ENCODE measurements around the gene MTA1.

The MTA1 gene

DNA sequence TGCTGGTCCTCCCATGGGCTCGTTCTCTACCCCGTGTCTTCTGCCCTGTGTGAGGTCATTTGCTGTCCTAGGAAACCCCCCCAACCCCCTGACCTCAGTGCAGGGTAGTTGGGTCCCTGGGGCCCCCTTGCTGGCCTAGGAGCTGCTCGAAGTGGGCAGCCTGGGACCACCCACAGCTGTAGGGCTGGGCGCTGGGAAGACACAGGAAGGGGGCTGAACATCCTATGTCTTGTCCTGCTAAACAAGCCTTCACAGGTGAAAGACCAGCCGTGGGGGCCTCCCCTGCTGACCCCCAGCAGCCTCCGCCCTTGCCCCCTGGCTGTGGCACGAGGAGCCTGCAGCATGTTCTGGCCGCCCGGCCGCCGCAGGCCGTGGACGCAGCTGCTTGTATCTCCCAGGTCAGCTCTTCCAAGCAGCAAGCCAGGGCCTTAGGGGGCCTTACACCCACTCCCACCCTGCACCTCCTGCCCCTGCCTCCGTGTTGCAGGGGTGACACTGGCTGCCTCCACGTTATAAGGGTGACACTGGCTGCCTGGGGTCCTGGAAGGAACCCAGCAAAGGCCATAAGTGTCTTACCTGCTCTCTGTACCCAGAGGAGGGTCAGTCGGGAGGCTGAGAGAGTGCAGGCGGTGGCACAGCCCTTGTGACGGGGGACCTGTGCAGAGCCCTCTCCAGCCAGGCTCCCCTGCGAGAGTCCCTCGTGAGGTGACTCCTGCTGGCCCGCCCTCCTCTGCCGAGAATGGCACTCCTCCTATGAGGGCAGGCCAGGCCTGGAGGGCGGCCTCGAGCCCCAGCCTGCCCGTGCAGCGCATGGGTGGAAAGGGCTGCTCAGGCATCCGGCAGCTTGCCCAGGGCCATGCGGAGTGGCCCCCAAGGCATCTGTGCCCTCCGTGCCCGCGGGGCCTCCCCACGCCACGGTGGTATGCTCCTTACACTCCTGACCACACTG, 32.8 kb upstream of the MTA1 start:
- no peak for DNase-seq (ENCODE audit: low spot score)

DNA sequence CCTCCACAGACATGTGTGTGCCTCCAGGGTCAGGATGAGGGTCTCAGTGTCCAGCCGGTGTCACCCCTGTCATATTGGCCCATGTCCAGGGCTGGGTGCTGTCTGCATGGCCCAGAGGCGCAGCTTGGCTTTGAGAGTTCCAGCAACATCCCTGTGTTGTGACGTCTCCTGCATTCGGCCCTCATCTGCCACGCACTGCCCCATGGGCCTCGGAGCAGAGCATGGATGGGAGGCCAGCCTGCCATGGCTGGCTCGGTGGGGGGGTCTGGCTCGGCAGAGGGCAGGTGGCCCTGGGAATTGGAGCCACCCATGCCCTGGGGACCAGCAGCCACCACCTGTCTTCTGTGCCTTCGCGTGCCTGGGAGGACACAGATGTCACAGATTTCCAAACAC, 32.1 kb upstream of the MTA1 start:
- DNase-seq (ENCODE audit: low spot score): no peak

DNA sequence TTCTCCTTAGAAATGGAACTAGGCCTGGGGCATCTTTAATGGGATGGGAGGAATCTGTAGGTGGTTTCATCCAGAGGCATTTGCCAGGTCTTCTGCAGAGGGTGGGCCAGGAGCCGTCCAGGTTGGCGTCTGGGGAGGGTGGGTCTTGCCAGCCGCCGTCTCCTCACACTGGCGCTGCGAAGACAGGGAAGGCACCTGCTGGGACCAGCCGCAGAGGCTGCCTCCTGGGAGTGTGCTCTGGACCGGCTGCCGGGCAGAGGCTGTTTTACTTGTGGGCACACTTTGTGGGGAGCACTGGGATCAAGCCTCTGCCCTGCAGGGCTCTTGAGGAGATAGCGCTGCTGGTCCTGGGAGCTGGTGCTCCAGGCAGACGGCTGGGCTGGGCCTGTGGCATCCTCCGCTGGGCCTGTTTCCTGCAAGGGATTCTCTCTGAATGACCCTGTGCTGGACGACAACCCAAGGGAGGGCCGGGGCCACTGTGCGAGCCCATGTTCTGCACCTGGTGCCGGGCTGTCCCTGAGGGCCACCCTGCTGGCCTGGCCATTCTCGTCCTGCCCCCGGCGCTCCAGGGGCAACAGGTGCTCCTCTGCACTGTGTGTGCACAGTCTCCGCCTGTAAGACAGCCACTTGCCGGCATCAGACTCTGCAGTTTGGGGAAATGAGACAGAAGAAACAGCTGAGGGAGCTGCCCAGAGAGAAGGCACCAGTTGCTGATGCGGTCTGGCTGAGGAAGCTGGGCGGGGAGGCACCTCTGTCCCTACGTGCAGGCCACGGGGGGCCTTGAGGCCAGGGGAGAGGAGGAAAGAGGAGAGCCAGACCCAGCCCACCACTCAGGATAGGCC, 31.3 kb upstream of the MTA1 start:
- DNase-seq (ENCODE audit: low spot score): no peak

DNA sequence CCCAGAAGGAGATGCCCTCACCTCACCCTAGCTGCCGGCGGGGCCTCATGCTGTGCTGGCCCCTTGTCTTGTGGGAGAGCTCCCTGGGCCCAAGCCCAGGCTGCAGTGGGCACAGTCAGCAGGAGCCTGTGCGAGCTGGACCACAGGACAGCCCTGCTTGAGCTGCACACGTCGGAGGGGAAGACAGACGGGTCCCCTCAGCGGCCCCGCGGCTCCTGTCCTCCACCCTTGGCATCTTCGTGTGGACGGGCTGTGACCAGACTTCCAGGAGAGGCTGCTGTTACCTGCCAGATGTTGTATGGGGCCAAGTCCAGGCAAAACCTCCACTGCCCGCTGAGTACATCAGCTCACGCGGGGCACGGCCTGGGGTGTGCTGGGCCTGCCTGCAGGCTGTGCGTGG, 30.7 kb upstream of the MTA1 start:
- no peak for DNase-seq (ENCODE audit: low spot score)

DNA sequence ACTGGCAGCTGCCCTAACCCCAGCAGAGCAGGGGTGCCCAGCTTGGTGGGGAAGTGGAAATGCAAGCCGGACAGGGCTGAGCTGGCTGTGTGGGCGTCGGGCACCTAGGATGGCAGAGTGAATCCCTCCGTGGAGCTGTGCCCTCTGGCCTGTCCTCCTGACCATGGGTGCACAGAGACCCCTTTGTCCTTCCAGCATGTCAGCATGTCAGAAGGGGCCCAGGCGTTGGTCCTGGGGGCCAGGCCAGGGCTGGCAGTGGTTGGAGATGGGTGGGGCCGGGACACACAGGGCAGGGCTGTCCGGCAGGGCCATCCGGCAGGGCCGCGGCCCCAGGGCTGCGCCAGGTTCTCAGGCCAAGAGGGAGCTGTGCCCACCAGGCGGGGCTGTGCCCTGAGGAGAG, 30.1 kb upstream of the MTA1 start:
- no peak for DNase-seq (ENCODE audit: low spot score)

DNA sequence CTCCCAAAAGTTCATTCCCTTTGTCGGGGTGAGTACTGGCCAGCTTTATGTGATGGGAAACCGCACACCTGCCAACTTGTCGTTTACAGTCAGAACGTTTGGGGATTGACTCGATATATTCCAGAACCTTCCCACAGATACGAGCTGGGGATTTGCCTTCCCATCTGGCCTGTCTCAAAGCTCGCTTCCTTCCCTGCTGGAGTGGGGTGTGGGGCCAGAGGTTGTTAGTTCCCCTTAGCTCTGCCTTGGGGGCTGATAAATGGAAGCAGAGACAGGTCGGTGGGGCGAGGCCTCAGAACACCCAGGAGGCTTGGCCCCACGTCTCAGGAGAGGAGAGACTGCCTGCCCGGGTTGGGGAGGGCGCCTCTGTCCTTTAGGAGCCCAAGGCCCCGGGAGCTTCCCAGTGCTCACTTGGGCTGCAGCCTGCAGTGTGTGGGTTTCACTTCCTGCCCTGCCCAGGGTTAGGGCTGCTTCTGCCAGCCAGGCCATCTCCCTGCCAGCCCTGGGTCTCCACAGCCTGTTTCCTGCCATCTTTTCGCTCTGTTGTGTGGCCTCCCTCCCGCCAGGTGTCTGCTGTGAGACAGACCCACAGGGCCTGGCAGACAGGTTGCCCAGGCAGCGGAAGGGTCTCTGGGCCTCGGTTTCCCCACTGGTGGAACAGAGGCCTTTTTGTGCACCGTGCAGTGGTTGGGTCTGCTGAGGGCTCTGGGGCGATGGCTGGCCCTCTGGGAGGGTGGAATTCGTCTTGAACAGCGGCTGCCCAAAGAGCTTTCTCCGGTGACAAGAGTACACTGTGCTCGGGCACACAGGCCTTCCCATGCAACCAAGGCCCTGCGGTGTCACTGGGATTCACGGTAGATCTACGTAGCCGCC, 29.4 kb upstream of the MTA1 start:
- no peak for DNase-seq (ENCODE audit: low spot score)

DNA sequence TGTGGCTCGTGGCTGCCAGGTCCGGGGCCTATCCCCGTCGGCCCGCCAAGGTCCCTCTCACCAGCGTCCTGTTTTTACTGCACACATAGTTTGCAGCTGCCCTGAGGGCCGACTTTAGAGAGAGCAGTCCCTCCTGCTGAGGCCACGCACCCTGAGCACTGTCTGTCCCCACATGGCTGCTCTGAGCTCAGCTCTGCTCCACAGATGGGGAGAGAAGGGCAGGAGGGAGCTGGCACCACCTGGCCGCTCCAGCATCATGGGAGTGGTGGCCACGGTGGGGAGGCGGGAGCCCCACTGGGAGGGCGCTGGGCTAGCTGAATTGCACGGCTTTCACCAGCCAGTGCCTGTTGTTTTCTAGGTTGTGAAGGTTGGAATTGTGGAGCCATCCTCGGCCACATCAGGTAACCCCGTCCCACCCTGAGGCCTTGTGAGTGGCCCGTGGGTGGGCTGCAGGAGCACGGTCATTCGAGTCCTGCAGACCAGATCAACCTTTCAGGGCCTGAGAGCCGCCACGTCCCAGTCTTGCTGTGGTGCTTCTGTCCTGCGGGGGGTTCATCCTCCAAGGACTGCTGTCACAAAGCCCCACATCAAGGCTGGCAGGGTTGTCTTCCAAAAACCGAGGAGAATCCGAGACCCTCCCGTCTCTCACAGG, 28.7 kb upstream of the MTA1 start:
- DNase-seq (ENCODE audit: low spot score): no peak

DNA sequence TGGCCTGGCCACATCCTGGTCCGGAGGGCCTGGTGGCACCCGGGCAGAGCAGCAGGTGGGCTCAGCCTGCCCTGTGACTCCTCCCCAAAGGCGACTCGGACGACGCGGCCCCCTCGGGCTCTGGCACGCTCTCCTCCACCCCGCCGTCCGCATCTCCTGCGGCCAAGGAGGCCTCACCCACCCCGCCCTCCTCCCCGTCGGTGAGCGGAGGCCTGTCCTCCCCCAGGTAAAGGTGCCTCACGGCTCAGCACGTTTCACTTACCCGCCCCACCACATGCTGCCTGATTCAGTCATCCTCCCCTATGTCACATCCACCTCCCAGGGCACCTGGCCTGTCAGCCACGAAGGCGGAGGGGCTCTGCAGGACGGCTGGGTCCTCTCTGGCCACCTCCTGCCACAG, 28.1 kb upstream of the MTA1 start:
- no peak for DNase-seq (ENCODE audit: low spot score)

DNA sequence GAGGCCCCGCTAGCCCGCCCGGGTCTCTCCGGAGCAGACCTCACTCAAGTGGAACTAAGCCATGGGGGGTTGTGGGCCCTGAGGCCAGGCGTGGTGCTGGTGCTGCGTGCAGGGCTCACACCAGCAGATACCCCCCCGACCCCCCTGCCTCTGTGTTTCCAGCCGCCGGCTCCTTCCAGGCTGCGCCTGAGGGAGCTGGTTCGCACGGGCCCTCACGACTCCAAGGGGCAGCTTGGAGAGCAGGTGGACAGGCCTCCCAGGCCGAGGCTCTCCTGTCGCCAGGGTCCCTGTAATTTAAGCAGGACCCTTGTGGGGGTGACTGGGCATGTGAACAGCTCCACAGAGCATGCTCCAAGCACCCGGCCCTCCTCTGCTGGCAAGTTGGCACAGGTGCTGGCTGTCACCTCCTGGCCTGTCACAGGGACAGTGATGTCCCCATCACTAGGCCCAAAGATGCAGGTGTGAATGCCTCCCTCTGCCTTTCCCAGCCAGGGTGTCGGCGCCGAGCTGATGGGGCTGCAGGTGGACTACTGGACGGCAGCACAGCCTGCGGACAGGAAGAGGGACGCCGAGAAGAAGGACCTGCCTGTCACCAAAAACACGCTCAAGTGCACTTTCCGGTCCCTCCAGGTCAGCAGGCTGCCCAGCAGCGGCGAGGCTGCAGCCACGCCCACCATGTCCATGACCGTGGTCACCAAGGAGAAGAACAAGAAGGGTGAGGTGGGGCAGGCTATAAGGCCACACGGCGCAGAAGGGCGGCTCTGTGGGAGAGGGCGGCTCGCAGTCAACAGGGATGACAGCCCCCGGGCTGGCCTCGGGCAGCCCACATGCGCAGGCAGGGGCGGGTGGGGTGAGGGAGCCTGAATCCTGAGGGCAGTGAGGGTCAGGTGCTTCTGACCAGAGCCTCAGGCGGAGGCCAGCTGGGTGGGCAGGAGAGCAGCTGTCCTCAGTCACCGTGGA, 27.2 kb upstream of the MTA1 start:
- no peak for DNase-seq (ENCODE audit: low spot score)

DNA sequence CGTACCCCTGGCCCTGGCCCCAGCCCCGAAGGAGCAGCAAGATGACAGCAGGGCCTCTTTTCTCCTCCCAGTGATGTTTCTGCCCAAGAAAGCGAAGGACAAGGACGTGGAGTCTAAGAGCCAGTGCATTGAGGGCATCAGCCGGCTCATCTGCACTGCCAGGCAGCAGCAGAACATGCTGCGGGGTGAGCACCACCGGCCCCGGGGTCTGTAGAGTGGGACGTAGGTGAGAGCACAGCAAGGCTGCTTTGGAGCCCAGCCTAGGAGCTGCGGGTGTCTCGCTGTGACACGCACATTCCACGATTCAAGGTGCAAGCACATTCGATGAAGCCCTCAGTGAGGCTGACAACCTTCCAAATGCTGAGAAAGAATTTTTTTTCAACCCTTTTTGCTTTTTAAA, 26.5 kb upstream of the MTA1 start:
- no peak for DNase-seq (ENCODE audit: low spot score)

DNA sequence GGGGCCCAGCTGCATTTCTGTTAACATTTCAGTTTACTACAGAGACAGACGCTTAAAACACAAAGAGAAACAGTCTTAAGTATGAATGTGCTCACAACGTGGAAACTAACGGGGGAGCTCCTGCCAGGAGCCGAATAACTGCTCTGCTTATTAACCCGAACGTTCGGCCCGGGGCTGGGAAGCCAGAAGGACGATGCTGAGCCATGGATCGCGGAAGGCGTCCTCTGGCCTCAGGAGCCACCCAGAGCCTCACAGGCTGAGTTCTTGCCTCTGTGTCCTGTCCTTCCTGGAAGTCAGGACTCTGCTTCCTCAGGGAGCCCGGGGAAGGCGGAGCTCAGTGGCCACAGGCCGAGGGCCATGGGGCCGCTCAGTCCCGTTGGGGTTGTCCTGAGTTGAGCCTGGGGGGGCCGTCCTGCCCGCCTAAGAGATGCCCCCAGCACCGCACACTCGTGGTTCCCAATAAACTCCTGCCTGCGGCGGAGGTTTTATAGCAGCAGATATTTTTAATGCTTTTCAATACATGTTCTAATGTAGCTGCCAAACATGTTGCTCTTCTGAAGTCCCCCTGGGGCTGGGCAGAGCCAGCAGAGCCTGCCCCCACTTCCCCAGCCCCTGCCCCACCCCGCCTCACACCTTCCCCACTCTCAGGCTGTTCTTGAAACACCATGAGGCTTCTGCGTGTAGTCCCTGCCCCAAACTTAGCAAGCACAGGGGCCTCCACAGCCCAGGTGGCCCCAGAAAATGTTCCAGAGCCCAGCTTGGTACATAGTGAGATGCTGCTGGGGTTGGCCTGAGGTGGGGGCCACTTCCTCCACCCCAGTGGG, 24.7 kb upstream of the MTA1 start:
- no peak for DNase-seq (ENCODE audit: low spot score)

DNA sequence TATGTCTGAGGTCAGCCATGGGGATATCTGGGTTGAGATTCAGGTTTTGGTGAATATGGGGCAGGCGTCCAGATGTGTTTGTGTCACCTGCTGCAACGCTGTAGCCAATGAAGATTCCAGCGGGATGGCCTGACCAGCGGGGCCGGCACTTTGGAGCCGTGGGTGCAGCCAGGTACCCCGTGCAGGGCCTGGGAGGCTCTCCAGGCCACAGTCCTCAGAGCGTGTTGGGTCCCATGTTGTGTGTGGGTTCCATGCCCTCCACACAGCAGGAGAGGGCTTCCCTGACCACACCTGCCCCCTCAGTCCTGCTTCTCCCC, 24.1 kb upstream of the MTA1 start:
- DNase-seq (ENCODE audit: low spot score): no peak

DNA sequence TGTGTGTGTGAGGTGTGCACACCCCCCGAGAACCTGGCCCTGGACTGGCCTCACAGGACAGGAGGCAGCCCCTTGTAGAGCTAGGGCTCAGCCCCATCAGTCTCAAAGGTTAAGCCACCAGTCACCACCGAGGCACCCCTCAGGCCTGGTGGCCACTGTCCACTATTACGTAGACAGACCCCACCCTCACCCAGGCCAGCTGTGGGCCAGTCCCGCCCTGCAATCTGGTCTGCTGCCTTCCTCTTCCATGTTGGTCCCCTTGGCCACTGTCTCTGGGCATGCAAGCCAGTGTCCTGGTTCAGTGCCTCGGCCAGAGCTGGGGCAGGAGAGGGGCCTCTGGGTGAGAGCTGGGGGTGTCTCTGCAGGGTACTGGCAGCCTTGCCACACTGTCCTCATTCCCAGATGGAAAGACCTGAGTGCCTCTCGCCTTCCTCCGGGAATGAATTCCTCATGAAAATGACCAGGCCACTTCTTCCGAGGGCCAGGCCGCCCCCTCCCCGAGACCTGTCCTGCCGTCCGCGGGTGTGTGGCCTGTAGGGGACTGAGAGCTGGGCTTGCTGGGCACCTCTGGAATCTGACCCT, 22.2 kb upstream of the MTA1 start:
- no peak for DNase-seq (ENCODE audit: low spot score)

DNA sequence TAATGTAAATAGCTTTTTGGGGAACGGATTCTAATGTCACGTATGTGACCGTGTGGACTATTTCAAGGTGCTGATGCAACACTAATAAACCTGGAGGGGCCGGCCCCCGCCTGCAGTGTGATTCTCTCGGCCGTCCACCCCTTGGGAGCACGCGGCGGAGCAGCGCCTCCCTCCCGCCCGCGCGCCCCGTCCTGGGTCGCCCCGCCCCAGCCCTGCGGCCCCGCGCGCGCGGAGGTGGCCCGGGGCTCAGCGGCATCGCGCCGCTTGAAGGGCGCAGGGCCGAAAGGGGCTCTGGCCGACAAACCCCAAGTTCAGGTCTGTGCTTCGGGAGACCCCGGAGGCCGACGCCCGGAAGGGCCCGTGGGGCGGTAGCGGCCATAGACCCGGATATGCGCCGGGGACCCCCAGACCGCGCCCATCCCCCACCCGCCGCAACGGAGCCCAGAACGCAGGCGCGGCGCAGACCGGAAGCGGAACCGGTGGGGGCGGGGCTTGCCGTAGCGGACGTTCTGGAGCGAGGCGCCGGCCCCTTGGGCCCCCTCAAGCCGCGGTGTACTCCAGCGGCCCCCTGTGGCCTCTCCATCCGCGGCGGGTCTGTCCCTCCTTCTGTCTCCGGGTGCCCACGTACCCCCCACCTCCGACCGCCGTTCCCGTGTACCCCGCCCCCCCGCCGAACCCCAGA, 21.4 kb upstream of the MTA1 start, which contains the start of gene TEX22:
Gene TEX22, plus strand, starts transcription at position 495 of the 682 bp plus-strand sequence. CDS start 803 bp downstream, outside the sequence.
- peak; percentile 69 for DNase-seq (ENCODE audit: low spot score)

DNA sequence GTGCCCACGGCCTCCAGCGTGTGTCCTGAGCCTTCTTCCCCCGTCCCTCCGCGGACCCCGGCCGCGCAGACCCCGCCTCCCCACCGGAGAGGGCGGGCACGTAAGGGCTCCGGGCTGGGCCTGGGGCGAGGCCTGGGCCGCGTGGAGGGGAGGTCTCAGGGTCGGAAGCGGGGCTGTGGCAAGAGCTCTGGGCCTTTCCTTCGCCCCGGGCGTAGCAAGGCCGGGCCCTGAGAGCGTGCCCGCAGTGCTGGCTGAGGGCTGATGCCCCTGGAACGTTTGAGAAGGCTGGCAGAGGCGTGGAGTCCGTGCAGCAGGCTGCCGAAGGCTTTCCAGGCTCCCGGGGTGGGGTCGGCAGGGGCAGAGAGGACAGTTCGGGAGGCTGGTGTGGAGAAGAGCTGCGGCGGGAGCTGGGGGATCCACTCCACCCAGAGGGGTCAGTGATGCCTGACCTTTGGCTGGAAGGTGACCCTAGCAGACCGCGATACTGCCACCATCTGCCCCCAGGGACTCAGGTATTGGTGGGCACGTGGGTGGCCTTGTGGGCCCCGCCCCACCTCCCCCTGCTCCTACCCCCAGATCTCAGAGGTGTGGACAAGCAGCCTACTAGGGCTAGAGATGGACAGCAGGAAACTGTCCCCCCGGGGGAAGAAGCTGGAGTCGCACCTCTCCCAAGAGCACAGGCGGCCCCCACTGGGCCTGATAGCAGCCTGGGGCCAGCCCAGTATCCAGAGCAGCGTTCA, 20.7 kb upstream of the MTA1 start:
- peak; percentile 62 for DNase-seq (ENCODE audit: low spot score)

DNA sequence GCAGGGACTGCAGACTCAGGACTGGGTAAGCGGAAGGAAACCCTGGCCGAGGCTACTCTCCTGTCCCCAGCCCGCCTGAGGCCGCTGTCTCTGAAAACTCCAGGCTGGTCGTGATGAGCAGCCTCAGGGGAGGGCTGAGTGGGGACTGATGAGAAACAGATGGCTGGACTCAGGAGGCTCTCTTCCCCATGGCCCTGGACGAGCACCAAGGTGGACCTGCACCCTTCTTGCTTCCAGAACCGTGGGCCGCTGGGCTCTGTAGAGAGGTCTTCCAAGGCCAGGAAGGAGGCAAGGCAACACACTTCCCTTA, 20.2 kb upstream of the MTA1 start:
- DNase-seq (ENCODE audit: low spot score): no peak

DNA sequence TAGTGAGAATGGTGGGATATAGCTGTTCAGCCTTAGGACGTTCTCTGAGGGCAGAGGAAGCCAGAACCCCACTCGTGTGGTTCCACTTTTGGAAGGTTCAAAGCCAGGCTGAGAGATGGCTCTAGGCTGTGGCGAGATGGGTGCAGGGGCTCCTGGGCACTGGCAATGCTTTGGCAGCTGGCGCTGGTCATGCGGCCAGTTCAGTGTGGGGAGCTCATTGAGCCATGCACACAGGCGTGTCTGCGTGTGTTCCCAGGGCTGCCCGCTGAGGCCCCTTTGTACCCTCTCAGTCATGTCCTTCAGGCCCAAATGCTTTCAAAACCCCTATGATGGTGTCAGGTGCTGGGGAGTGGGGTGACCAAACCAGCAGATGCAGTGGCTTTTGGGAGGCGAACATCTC, 19.6 kb upstream of the MTA1 start:
- DNase-seq (ENCODE audit: low spot score): no peak

DNA sequence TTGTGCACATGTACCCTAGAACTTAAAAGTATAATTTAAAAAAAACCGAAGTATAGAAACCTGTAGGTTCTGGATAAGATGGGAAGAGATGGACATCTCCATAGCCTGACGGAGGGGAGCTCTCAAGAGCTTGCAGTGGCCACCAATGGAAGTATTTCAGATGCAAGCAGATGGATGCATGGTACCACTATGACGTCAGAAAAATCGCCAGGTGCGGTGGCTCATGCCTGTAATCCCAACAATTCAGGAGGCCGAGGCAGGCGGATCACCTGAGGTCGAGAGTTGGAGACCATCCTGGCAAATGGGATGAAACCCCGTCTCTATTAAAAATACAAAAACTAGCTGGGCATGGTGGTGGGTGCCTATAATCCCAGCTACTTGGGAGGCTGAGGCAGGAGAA, 17.9 kb upstream of the MTA1 start:
- no peak for DNase-seq (ENCODE audit: low spot score)
